Measurements from ENCODE around the gene FRMD5. TPM values are rescaled to one million over a fixed set of nuclear protein-coding genes. Genes with fewer than 3 reads are reported as not detected.

FRMD5 gene
- total RNA-seq, 1 donor from 2014 or later = 1.5 TPM

DNA sequence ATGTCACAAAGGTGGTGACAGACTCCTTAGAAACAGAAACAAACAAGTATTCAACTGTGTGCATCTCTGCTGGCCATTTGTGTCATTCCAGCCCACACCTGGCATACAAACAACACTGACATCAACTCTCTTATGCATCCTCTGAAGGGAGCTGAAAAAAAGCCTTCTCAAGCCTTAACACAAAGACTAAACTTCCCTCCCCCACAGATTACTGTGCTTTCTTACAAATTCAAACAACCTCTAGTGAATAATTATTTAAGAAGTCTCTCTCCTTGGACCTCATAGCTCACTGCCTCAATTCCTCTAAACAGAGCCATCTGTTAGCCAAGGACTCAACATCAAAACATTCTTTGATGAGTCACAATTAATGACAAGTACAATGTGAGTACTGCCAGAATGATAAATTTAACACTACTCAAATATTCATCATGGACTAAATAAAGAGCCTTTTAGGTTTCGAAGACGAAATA lies 236.2 kb downstream of the FRMD5 start:
- Mint-ChIP-seq H3K27ac (ENCODE audit: unreplicated experiment) (no peak overlapping the region), H3K9me3 (ENCODE audit: low read depth) (no peaks in the 10 kb centered on the region), H3K4me1 (ENCODE audit: low read depth) (peaks cover 8% of the 10 kb centered on the region), H3K4me3 (ENCODE audit: unreplicated experiment) (no peak overlapping the region), H3K27me3 (ENCODE audit: low read depth) (peaks cover 25% of the 10 kb centered on the region), H3K36me3 (ENCODE audit: low read depth) (peaks cover 1% of the 10 kb centered on the region)
- no peak for DNase-seq (ENCODE audit: low spot score)
- TF ChIP-seq, protein P1, sequence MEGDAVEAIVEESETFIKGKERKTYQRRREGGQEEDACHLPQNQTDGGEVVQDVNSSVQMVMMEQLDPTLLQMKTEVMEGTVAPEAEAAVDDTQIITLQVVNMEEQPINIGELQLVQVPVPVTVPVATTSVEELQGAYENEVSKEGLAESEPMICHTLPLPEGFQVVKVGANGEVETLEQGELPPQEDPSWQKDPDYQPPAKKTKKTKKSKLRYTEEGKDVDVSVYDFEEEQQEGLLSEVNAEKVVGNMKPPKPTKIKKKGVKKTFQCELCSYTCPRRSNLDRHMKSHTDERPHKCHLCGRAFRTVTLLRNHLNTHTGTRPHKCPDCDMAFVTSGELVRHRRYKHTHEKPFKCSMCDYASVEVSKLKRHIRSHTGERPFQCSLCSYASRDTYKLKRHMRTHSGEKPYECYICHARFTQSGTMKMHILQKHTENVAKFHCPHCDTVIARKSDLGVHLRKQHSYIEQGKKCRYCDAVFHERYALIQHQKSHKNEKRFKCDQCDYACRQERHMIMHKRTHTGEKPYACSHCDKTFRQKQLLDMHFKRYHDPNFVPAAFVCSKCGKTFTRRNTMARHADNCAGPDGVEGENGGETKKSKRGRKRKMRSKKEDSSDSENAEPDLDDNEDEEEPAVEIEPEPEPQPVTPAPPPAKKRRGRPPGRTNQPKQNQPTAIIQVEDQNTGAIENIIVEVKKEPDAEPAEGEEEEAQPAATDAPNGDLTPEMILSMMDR (IDR thresholded peaks at IDR 0.05) = no peak

GRCh38 chr15:43957724-43958123 lies 237.3 kb downstream of the FRMD5 start:
- H3K9me3 Mint-ChIP-seq (ENCODE audit: low read depth) = no peaks in the 10 kb centered on the region
- TF ChIP-seq, protein P1 (IDR thresholded peaks at IDR 0.05) = no peak
- H3K36me3 Mint-ChIP-seq (ENCODE audit: low read depth) = peaks cover 1% of the 10 kb centered on the region
- H3K27me3 Mint-ChIP-seq (ENCODE audit: low read depth) = peaks cover 25% of the 10 kb centered on the region
- no peak overlapping the region for H3K27ac Mint-ChIP-seq (ENCODE audit: unreplicated experiment)
- DNase-seq (ENCODE audit: low spot score) = no peak
- no peak overlapping the region for H3K4me3 Mint-ChIP-seq (ENCODE audit: unreplicated experiment)
- H3K4me1 Mint-ChIP-seq (ENCODE audit: low read depth) = peaks cover 8% of the 10 kb centered on the region

DNA sequence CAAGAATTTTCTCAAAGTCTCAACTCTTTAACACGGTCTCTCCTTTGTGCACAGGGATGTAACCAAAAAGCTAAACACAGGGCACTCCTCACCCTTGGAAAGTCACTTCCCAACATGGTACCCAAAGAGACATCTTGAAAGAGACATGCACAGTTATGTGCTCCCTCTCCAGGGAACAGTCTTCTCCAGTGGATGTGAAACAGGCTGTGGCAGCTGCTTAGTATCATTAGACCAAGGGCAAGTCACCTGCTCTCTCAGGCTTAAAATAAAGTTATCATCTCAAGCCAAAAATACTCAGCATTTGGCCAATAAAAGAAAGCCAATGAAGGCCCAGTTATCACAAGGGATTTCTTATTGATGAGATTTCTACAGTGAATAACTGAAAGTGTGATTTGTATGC lies 239.9 kb downstream of the FRMD5 start:
- Mint-ChIP-seq H3K4me1 (ENCODE audit: low read depth) (peaks cover 8% of the 10 kb centered on the region), H3K36me3 (ENCODE audit: low read depth) (no peaks in the 10 kb centered on the region), H3K27me3 (ENCODE audit: low read depth) (peaks cover 17% of the 10 kb centered on the region), H3K27ac (ENCODE audit: unreplicated experiment) (no peak overlapping the region), H3K4me3 (ENCODE audit: unreplicated experiment) (no peak overlapping the region), H3K9me3 (ENCODE audit: low read depth) (no peaks in the 10 kb centered on the region)
- no peak for DNase-seq (ENCODE audit: low spot score)
- TF ChIP-seq, protein P1 (IDR thresholded peaks at IDR 0.05) = no peak

DNA sequence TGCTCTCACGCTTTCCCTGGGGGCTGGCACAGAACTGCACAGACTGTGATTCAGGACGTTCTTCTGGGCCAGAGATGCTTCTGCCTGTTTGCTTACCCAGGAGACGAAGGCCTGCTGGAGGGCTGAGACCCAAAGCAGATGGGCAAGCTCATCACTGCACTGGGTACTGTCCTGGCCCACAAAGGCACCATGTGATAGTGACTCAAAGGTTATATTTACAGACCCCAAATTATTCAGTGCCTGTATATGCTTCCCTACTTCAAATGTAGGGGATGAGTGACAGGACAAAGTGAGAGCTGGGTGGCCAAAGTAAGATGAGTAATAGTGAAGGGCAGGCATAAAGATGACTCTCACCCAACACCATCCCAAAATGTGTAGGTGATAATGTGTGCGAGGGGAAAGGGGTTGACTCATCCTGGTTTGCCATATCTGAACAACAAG lies 240.9 kb downstream of the FRMD5 start:
- H3K36me3 Mint-ChIP-seq (ENCODE audit: low read depth) = no peaks in the 10 kb centered on the region
- TF ChIP-seq, protein P1 (IDR thresholded peaks at IDR 0.05) = no peak
- no peaks in the 10 kb centered on the region for H3K9me3 Mint-ChIP-seq (ENCODE audit: low read depth)
- H3K4me3 Mint-ChIP-seq (ENCODE audit: unreplicated experiment) = no peak overlapping the region
- DNase-seq (ENCODE audit: low spot score) = no peak
- H3K27me3 Mint-ChIP-seq (ENCODE audit: low read depth) = peaks cover 19% of the 10 kb centered on the region
- H3K27ac Mint-ChIP-seq (ENCODE audit: unreplicated experiment) = no peak overlapping the region
- H3K4me1 Mint-ChIP-seq (ENCODE audit: low read depth) = peaks cover 8% of the 10 kb centered on the region

DNA sequence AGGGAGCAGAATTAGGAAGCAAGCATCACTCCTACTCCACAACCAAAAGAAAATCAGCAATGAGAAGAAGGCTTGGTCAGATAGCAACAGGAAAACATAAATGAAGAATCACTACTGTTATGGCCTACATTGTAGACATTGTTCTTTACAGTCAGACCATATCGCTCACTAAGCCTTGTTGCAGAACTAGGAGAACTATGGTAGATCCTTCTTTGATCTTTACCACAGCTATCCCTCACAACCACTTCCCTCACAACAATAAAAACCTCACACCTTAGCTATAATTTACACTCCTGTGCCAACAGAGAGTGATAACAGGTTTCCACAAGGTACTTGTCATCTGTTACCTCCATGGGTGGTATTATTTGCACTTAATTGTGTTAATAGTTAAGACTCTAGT lies 241.7 kb downstream of the FRMD5 start:
- Mint-ChIP-seq H3K27ac (ENCODE audit: unreplicated experiment) (no peak overlapping the region), H3K4me1 (ENCODE audit: low read depth) (peaks cover 3% of the 10 kb centered on the region), H3K36me3 (ENCODE audit: low read depth) (no peaks in the 10 kb centered on the region), H3K4me3 (ENCODE audit: unreplicated experiment) (no peak overlapping the region), H3K27me3 (ENCODE audit: low read depth) (peaks cover 16% of the 10 kb centered on the region), H3K9me3 (ENCODE audit: low read depth) (no peaks in the 10 kb centered on the region)
- TF ChIP-seq, protein P1 (IDR thresholded peaks at IDR 0.05) = no peak
- no peak for DNase-seq (ENCODE audit: low spot score)

All from chondrocyte (in vitro differentiated cells).